ENCODE measurements around the gene RANBP3. TPM values are rescaled to one million over a fixed set of nuclear protein-coding genes. Genes with fewer than 3 reads are reported as not detected.
"Not testable (repeated sequence)": the region's sequence is repeated elsewhere in the genome, so short reads cannot be mapped to it uniquely, and the experiment has no call there.

Gene RANBP3
- total RNA-seq, 1 donor from 2014 or later, result 25.0 TPM

- Histone ChIP-seq H3K27me3 (ENCODE audit: control insufficient read depth, insufficient read depth, low read length) (no peaks in the 10 kb centered on the region), H3K36me3 (ENCODE audit: control insufficient read depth, insufficient read depth, low read length) (no peaks in the 10 kb centered on the region), H3K4me3 (ENCODE audit: low read depth, low read length) (no peak overlapping the region)
- TF ChIP-seq CTCF (IDR thresholded peaks at IDR 0.05; ENCODE audit: insufficient read depth, low read length, severe bottlenecking), result no peak
- no peak for FAIRE-seq
- DNase-seq (ENCODE audit: low read depth), result no peak
These were observed 97.7 kb downstream of the RANBP3 start for GRCh38 chr19:5880196-5880595.

- FAIRE-seq, result no peak
- no peak for TF ChIP-seq CTCF (IDR thresholded peaks at IDR 0.05; ENCODE audit: insufficient read depth, low read length, severe bottlenecking)
- H3K27me3 ChIP-seq (ENCODE audit: control insufficient read depth, insufficient read depth, low read length), result no peaks in the 10 kb centered on the region
- H3K4me3 ChIP-seq (ENCODE audit: low read depth, low read length), result no peak overlapping the region
- no peak for DNase-seq (ENCODE audit: low read depth)
- H3K36me3 ChIP-seq (ENCODE audit: control insufficient read depth, insufficient read depth, low read length), result no peaks in the 10 kb centered on the region
These were observed 100.1 kb downstream of the RANBP3 start for GRCh38 chr19:5877882-5878281.

GRCh38 chr19:5877427-5877826 is 100.5 kb downstream of the RANBP3 start:
- DNase-seq (ENCODE audit: low read depth), result no peak
- H3K27me3 ChIP-seq (ENCODE audit: control insufficient read depth, insufficient read depth, low read length), result no peaks in the 10 kb centered on the region
- no peak overlapping the region for H3K4me3 ChIP-seq (ENCODE audit: low read depth, low read length)
- H3K36me3 ChIP-seq (ENCODE audit: control insufficient read depth, insufficient read depth, low read length), result no peaks in the 10 kb centered on the region
- FAIRE-seq, result peak; percentile 64
- TF ChIP-seq CTCF (IDR thresholded peaks at IDR 0.05; ENCODE audit: insufficient read depth, low read length, severe bottlenecking), result no peak

- peak; percentile 47 for DNase-seq (ENCODE audit: low read depth)
- H3K4me3 ChIP-seq (ENCODE audit: low read depth, low read length); H3K36me3 ChIP-seq (ENCODE audit: control insufficient read depth, insufficient read depth, low read length); FAIRE-seq; H3K27me3 ChIP-seq (ENCODE audit: control insufficient read depth, insufficient read depth, low read length): not testable (repeated sequence)
These were observed 103.4 kb downstream of the RANBP3 start for GRCh38 chr19:5874496-5874895.

- no peak overlapping the region for H3K4me3 ChIP-seq (ENCODE audit: low read depth, low read length)
- FAIRE-seq (no peak), DNase-seq (ENCODE audit: low read depth) (no peak)
- H3K36me3 ChIP-seq (ENCODE audit: control insufficient read depth, insufficient read depth, low read length), result no peaks in the 10 kb centered on the region
- H3K27me3 ChIP-seq (ENCODE audit: control insufficient read depth, insufficient read depth, low read length), result no peaks in the 10 kb centered on the region
- TF ChIP-seq CTCF (IDR thresholded peaks at IDR 0.05; ENCODE audit: insufficient read depth, low read length, severe bottlenecking), result no peak
These were observed 104.2 kb downstream of the RANBP3 start for GRCh38 chr19:5873617-5874199.

- H3K27me3 ChIP-seq (ENCODE audit: control insufficient read depth, insufficient read depth, low read length), result no peaks in the 10 kb centered on the region
- no peaks in the 10 kb centered on the region for H3K36me3 ChIP-seq (ENCODE audit: control insufficient read depth, insufficient read depth, low read length)
- DNase-seq (ENCODE audit: low read depth) (no peak), FAIRE-seq (no peak)
- H3K4me3 ChIP-seq (ENCODE audit: low read depth, low read length), result no peak overlapping the region
- TF ChIP-seq CTCF (IDR thresholded peaks at IDR 0.05; ENCODE audit: insufficient read depth, low read length, severe bottlenecking), result no peak
These were observed 107.0 kb downstream of the RANBP3 start for GRCh38 chr19:5870986-5871394.
